Body of pancreas (tissue), 4 donors: ENCODE data around the gene AFM. TPM values are rescaled to one million over a fixed set of nuclear protein-coding genes. Genes with fewer than 3 reads are reported as not detected.

Experiments used
- ATAC-seq: fragments of 150-250 bp; one replicate; pipeline ENCODE4 v1.9.1; 2016
- DNase-seq, 4 donors: peaks; one replicate each; pipeline ENCODE4 v3.0.0-alpha.2; 2019
- H3K27ac ChIP-seq, 4 donors: fragments of 200-600 bp; sonication (generic); 1 replicate in 3 of 4; 2 replicates in 1 of 4; pipeline versions ENCODE4 v1.5.1 to v1.6.1; 2016 to 2019; ENCODE audit warnings: mild to moderate bottlenecking in 1 of 4, mixed read lengths in 1 of 4, moderate library complexity in 1 of 4
- H3K27me3 ChIP-seq, 2 donors: fragments of 200-600 bp; sonication (generic); one replicate each; pipeline ENCODE4 v1.6.0; 2016; ENCODE audit warnings: mild to moderate bottlenecking in 1 of 2
- H3K36me3 ChIP-seq, 2 donors: fragments of 200-600 bp; sonication (generic); replicated peaks in 1 of 2; 2 replicates each; pipeline ENCODE4 v1.5.1; 2016; ENCODE audit warnings: low read depth in 2 of 2; ENCODE audit not compliant: insufficient read depth in 1 of 2
- H3K4me1 ChIP-seq: fragments of 200-600 bp; sonication (generic); one replicate; pipeline ENCODE4 v1.6.0; 2016
- H3K4me3 ChIP-seq, 2 donors: fragments of 200-600 bp; sonication (generic); 1 replicate in 1 of 2; 2 replicates in 1 of 2; pipeline ENCODE4 v1.5.1; 2016 to 2019
- H3K9me3 ChIP-seq, 3 donors: fragments of 200-600 bp; sonication (generic); 1 replicate in 2 of 3; 2 replicates in 1 of 3; pipeline ENCODE4 v1.5.1; 2016
- POLR2A ChIP-seq, 3 donors: fragments of 450-650 bp; IDR thresholded peaks; one replicate each; pipeline ENCODE4 v1.6.1; 2016; ENCODE audit warnings: antibody characterized with exemption in 3 of 3, mild to moderate bottlenecking in 2 of 3
- WGBS, 2 donors: methylation state at CpG; one replicate each; pipeline ENCODE4 v1.1.5; 2017; 5-methylcytosine and 5-hydroxymethylcytosine counted together
- intact Hi-C: fragments of 100-400 bp; cut with DNase I; formaldehyde crosslinking; loops from one replicate; pipeline ENCODE4 v1.15.1; 2023
- total RNA-seq, 2 donors: library from RNA; depleted of rRNA; stranded (reverse); fragments of >200 nt; gene quantifications; one replicate each; pipeline ENCODE4 v1.1.0, GENCODE V29; 2016
- TF ChIP-seq, protein P1 (sequence below), 7 experiments: fragments of 450-650 bp in 4 of 7; fragments of 200-600 bp in 3 of 7; sonication (generic) in 3 of 7; IDR thresholded peaks; one replicate each; pipeline ENCODE4 v1.5.1; 2016 to 2019; ENCODE audit warnings: antibody characterized with exemption in 7 of 7

Gene AFM
- total RNA-seq, 2 donors from 2014 or later: 0.33 TPM; not detected in 1

DNA sequence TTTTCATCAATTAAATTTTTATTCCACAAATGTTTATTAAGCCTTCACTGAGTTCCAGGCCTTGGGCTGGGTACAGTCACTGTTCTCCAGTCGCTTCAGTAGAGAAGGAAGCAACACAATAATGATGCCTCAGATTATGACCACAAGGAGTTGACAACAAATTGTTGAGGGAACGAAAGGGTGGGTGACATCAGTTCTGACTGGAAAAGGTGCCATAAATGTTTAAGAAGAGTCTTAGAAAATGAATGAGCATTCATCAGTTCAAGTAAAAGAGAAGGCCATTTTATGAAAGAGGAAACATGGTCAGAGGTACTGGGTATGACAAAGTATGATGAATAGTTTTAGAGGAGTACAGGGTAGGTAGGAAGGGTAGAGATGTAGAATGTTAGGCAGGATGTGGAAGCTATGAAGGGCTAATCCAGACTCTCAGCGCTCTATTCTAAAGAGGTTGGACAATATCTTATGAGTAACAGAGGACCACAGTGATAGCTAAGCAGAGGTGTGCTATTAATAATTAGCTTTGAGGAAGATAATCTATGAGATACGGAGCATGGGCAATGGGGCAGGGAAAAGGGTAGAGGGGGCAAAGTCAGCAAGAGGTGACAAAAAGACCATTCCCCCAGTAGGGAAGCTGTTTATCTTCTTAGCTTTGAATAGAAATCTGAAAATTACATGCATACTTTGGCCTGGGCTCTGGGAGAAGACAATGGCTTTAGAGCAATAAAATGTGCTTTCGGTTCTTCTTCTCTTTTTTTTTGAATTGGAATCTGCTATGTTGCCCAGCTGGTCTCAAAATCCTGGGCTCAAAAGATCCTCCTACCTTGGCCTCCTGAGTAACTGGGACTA lies 25.1 kb upstream of the AFM start:
- H3K27ac ChIP-seq: no peak overlapping the region
- H3K36me3 ChIP-seq: no peaks in the 10 kb centered on the region
- no peaks in the 10 kb centered on the region for H3K27me3 ChIP-seq
- ATAC-seq (no peak), DNase-seq (no peak)
- intact Hi-C loops: no loop called here
- no peak for TF ChIP-seq POLR2A (IDR thresholded peaks at IDR 0.05)
- TF ChIP-seq, protein P1, sequence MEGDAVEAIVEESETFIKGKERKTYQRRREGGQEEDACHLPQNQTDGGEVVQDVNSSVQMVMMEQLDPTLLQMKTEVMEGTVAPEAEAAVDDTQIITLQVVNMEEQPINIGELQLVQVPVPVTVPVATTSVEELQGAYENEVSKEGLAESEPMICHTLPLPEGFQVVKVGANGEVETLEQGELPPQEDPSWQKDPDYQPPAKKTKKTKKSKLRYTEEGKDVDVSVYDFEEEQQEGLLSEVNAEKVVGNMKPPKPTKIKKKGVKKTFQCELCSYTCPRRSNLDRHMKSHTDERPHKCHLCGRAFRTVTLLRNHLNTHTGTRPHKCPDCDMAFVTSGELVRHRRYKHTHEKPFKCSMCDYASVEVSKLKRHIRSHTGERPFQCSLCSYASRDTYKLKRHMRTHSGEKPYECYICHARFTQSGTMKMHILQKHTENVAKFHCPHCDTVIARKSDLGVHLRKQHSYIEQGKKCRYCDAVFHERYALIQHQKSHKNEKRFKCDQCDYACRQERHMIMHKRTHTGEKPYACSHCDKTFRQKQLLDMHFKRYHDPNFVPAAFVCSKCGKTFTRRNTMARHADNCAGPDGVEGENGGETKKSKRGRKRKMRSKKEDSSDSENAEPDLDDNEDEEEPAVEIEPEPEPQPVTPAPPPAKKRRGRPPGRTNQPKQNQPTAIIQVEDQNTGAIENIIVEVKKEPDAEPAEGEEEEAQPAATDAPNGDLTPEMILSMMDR (IDR thresholded peaks at IDR 0.05): no peak
- H3K4me3 ChIP-seq: no peak overlapping the region
- no peaks in the 10 kb centered on the region for H3K9me3 ChIP-seq
- peaks cover 10% of the 10 kb centered on the region for H3K4me1 ChIP-seq
- WGBS, 2 donors: 80 to 82% methylated on average over 5 of the region's 5 CpGs

DNA sequence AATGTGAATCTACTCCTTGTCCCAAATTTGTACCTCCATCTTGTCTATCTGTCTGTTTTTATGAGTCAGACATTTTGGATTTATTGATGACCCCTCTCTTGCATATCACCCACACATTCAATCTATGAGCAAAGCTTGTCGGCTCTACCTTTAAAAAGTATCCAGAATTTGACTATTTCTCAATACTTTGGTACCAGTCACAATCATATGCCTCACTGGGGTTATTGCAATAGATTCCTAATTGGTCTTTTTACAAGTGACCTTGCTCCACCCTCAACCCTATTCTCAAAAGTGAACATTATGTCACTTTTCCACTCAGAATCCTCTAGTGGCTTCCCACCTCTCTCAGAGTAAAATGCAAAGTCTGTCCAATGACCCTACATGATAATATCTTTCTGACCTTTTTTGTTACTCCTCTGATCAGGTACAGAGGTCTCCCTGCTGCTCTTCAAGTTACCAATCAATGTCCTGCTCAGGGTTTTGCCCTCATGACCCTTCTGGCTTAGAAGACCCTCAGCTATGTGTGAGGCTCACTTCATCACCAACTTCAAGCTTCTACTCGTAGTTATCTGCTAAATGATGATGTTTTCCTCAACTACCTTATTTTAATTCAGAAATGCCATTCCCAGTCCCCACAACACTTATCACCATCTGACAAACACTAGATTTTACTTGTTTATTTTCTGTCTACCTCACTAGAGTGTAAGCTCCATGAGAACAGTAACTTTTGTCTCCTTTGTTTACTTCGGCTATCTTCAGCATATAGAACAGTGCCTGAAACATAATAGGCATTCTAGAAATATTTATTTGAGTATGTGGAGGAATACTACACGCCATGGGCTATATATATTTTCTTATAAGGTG lies 23.1 kb upstream of the AFM start:
- ATAC-seq (no peak), DNase-seq (no peak)
- Histone ChIP-seq H3K4me1 (peaks cover 4% of the 10 kb centered on the region), H3K9me3 (no peaks in the 10 kb centered on the region), H3K36me3 (no peaks in the 10 kb centered on the region), H3K4me3 (no peak overlapping the region), H3K27ac (no peak overlapping the region), H3K27me3 (no peaks in the 10 kb centered on the region)
- WGBS, 2 donors: 83% methylated on average over 4 of the region's 4 CpGs
- no peak for TF ChIP-seq POLR2A (IDR thresholded peaks at IDR 0.05)
- TF ChIP-seq, protein P1 (IDR thresholded peaks at IDR 0.05): no peak
- intact Hi-C loops: no loop called here

DNA sequence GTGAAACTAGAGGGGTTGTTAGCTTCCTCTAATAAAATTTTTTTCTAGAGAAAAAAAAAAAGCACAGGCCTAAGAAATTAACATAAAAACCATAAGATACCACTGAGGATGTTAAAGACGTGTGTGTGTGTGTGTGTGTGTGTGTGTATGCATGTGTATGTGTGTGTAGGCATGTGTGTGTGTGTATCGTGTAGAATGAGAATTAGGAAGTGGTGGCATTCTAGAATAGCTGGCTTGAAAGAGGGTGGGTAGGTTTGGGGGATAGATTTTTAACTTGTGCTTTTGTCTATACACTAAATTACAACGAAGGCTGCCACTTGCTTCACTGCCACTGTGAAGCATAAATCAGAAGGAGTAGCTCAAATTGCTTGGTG lies 22.5 kb upstream of the AFM start:
- no peaks in the 10 kb centered on the region for H3K9me3 ChIP-seq
- WGBS, 2 donors: 63 to 79% methylated on average over 3 of the region's 3 CpGs
- ATAC-seq: no peak
- H3K27me3 ChIP-seq: no peaks in the 10 kb centered on the region
- H3K36me3 ChIP-seq: no peaks in the 10 kb centered on the region
- no peak for DNase-seq
- H3K27ac ChIP-seq: no peak overlapping the region
- no peaks in the 10 kb centered on the region for H3K4me1 ChIP-seq
- no peak overlapping the region for H3K4me3 ChIP-seq
- TF ChIP-seq, protein P1 (IDR thresholded peaks at IDR 0.05): no peak
- no peak for TF ChIP-seq POLR2A (IDR thresholded peaks at IDR 0.05)
- intact Hi-C loops: no loop called here

DNA sequence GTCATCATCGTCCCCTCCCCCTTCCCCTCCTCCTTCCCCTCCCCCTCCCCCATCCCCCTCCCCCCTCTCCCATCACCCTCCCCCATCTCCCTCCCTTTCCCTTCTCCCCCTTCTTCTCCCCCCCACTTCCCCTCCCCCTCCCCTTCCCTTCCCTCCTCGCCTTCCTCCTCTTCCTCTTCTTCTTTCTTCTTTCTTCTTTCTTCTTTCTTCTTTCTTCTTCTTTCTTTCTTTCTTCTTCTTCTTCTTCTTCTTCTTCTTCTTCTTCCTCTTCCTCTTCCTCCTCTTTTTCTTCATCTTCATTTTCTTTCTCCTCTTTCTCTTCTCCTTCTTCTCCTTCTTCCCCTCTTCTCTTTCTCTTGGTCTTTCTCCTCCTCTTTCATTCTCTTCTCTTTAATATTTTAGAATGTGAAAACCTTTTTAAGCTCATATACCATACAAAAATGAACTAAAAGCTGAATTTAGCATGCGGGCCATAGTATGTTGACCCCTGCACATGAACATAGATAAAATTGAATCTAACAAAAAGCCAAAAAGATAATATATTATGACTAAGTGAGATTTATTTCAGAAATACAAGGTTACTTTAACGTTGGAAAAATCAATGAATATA lies 20.5 kb upstream of the AFM start:
- intact Hi-C loops: no loop called here
- no peak for DNase-seq
- no peaks in the 10 kb centered on the region for H3K36me3 ChIP-seq
- 68 to 70% methylated on average over 4 of the region's 4 CpGs for WGBS, 2 donors
- TF ChIP-seq, protein P1 (IDR thresholded peaks at IDR 0.05): no peak
- TF ChIP-seq POLR2A (IDR thresholded peaks at IDR 0.05): no peak
- H3K4me1 ChIP-seq: no peaks in the 10 kb centered on the region
- no peaks in the 10 kb centered on the region for H3K9me3 ChIP-seq
- no peak overlapping the region for H3K27ac ChIP-seq
- no peak for ATAC-seq
- no peaks in the 10 kb centered on the region for H3K27me3 ChIP-seq
- H3K4me3 ChIP-seq: no peak overlapping the region
